ENCODE results near the gene SART3.

The SART3 gene

GRCh38 chr12:108484845-108485244 is 76.1 kb downstream of the SART3 start:
- no peak for TF ChIP-seq CTCF (IDR thresholded peaks at IDR 0.05; ENCODE audit: low read depth, low read length)
- no peak for DNase-seq (ENCODE audit: extremely low read depth, low read depth)

- TF ChIP-seq CTCF (IDR thresholded peaks at IDR 0.05; ENCODE audit: low read depth, low read length) = no peak
- DNase-seq (ENCODE audit: extremely low read depth, low read depth) = no peak
These were observed 76.5 kb downstream of the SART3 start for GRCh38 chr12:108484431-108484830.

GRCh38 chr12:108483213-108484059 is 77.5 kb downstream of the SART3 start:
- TF ChIP-seq CTCF (IDR thresholded peaks at IDR 0.05; ENCODE audit: low read depth, low read length) = no peak
- no peak for DNase-seq (ENCODE audit: extremely low read depth, low read depth)

GRCh38 chr12:108482717-108483212 is 78.2 kb downstream of the SART3 start:
- no peak for TF ChIP-seq CTCF (IDR thresholded peaks at IDR 0.05; ENCODE audit: low read depth, low read length)
- DNase-seq (ENCODE audit: extremely low read depth, low read depth) = no peak

- DNase-seq (ENCODE audit: extremely low read depth, low read depth) = no peak
- no peak for TF ChIP-seq CTCF (IDR thresholded peaks at IDR 0.05; ENCODE audit: low read depth, low read length)
These were observed 81.5 kb downstream of the SART3 start for GRCh38 chr12:108479364-108480070.

- no peak for TF ChIP-seq CTCF (IDR thresholded peaks at IDR 0.05; ENCODE audit: low read depth, low read length)
- no peak for DNase-seq (ENCODE audit: extremely low read depth, low read depth)
These were observed 82.3 kb downstream of the SART3 start for GRCh38 chr12:108478611-108479206.

- no peak for TF ChIP-seq CTCF (IDR thresholded peaks at IDR 0.05; ENCODE audit: low read depth, low read length)
These were observed 83.1 kb downstream of the SART3 start for GRCh38 chr12:108477881-108478259.

More at GRCh38 chr12:108477881-108478259, 83.1 kb downstream of the SART3 start:
- no peak for DNase-seq (ENCODE audit: extremely low read depth, low read depth)
